ENCODE measurements around the gene MDGA2.
"Not testable (repeated sequence)": the region's sequence is repeated elsewhere in the genome, so short reads cannot be mapped to it uniquely, and the experiment has no call there.

Gene MDGA2

DNA sequence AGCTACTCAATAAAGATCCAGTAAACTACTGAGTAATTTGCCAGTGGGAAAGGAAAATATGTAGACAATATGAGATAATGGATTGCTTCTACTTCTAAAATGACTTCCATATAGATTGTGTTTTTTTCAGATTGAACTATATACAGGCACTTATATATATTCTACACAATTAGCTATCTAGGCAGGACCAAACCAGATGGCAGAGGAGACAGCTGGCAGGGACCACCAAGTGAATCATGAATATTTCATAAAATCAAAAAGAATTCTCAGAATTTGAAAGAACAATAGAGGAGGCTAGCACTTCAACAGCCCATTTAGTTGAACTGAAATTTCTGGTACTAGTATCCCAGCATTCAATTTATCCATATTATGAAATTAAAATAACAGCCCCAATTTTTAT lies 685.8 kb downstream of the MDGA2 start:
- H3K4me3 Mint-ChIP-seq = no peak overlapping the region
- no peaks in the 10 kb centered on the region for H3K36me3 Mint-ChIP-seq

DNA sequence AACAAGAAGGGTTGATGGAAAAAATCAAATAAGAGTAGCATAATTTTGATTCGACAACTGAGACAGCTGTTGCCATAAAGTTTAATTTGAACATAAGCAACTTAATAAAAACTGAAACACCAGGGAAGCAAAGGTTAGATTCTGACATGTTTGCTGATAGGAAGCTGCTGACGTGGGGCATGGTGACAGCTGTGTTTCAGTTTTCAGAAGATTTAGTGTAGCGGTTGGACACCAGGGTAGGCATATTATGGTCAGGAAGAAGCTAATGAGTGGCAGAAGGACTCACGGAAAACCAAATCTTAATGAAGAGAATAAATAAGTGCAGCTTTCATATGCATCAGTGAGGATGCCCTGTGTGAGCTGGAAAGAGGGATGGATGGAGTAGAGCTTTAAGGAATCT lies 687.1 kb downstream of the MDGA2 start:
- H3K4me1 Mint-ChIP-seq = no peaks in the 10 kb centered on the region
- H3K9me3 Mint-ChIP-seq = no peaks in the 10 kb centered on the region
- no peak overlapping the region for H3K4me3 Mint-ChIP-seq
- no peaks in the 10 kb centered on the region for H3K27me3 Mint-ChIP-seq
- H3K36me3 Mint-ChIP-seq = no peaks in the 10 kb centered on the region
- H3K27ac Mint-ChIP-seq = no peak overlapping the region

More for the DNA sequence above, 685.8 kb downstream of the MDGA2 start:
- no peaks in the 10 kb centered on the region for H3K4me1 Mint-ChIP-seq
- no peaks in the 10 kb centered on the region for H3K9me3 Mint-ChIP-seq
- H3K27me3 Mint-ChIP-seq = no peaks in the 10 kb centered on the region
- H3K27ac Mint-ChIP-seq = no peak overlapping the region

DNA sequence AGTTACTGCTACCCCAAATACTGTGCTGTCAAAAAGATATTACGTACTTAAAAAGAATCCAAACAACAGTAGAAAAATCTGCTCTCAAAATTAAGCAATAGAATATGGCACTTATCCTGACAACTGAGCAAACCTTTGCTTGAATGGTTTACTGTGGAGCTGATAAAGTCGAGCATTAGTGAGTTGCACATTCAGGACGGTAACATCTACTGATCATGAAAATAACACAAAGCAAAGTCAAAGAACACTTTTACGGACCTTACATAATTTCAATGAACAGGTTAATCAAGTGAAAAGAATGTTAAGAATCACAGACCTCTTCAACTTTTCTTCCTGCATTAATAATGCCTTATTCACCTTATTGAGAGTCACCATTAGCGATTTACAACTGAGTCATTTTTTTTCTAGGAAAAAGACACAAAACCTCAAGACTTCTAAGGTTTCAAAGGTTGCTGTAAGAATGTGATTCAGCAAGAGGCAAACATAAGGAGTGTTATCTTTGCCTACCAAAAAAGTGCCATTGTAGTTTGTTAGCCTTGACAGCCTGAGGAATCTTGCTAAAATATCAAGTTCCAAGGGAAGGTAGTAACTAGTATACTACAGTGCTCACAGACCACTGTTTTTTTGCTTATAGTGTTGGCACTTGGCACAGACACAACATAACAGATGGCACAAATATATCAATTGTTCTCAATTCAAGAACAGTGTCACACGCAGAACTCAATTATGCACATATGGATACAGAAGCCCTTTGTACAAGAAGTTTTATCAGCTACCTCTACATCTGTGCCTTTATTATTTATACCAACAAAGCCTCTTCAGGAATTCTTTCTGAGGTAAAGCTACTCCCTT lies 689.6 kb downstream of the MDGA2 start:
- H3K27ac Mint-ChIP-seq = no peak overlapping the region
- no peaks in the 10 kb centered on the region for H3K27me3 Mint-ChIP-seq
- no peaks in the 10 kb centered on the region for H3K9me3 Mint-ChIP-seq
- no peaks in the 10 kb centered on the region for H3K4me1 Mint-ChIP-seq
- no peak overlapping the region for H3K4me3 Mint-ChIP-seq
- H3K36me3 Mint-ChIP-seq = no peaks in the 10 kb centered on the region

DNA sequence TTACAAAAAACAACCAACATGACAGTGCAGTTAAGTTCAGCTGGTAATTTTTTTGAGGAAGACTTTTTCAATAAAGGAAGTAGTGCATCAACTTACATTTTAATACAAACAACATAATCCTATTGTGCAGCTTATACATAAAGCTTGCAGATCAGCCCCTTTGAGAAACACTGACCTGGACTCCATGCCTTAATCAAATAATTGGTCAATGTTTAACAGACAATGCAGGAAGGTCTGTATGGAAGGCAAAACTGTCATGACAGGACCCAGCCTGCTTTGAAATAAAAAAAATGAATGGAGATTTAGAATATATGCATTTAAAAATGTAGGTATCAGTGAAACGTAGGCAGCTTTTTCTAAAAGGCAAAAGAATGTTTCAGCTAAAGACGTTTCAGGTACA lies 702.1 kb downstream of the MDGA2 start:
- Mint-ChIP-seq H3K4me1 (no peaks in the 10 kb centered on the region), H3K36me3 (no peaks in the 10 kb centered on the region), H3K9me3 (peaks cover 9% of the 10 kb centered on the region), H3K4me3 (no peak overlapping the region), H3K27me3 (no peaks in the 10 kb centered on the region), H3K27ac (no peak overlapping the region)

DNA sequence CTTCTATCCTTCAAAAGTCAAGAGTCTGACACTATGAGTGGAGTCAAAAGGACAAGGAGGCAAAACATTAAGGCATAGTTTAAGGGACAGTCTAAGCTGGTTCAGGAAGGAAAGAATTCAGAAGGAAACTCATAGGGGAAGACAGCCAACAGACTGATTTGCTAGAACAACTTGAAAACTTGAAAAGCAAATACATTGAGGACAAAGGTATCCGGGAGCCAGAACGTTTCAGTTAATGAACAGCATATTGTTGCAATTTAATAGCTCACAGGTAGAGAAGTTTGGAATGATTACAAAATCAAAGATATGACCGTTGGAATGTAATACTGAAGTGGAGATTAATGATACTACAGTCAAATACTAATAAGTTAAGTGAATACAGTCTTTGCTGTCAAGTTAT lies 711.0 kb downstream of the MDGA2 start:
- Mint-ChIP-seq H3K27ac (no peak overlapping the region), H3K27me3 (no peaks in the 10 kb centered on the region), H3K36me3 (no peaks in the 10 kb centered on the region), H3K4me3 (no peak overlapping the region), H3K4me1 (no peaks in the 10 kb centered on the region), H3K9me3 (peaks cover 5% of the 10 kb centered on the region)

DNA sequence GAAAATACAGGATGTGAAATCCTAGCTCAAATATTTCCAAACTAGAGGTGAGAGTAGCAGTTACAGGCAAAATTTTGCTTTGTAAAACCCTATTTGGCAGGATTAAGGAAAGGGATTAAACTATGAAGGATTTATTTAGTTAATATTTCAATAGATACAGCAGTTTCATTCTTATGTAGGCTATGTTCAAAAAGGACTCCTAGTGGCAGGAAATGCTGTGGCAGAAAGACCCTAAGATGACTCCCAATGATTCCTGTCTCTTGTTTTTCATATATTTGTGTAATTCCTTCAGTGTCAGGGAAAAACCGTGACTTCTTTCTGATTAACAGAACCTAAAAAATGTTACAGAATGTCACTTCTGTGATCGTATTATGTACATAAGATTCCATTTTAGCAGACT lies 724.3 kb downstream of the MDGA2 start:
- Mint-ChIP-seq H3K27ac (no peak overlapping the region), H3K9me3 (peaks cover 7% of the 10 kb centered on the region), H3K36me3 (no peaks in the 10 kb centered on the region), H3K4me3 (no peak overlapping the region), H3K27me3 (no peaks in the 10 kb centered on the region), H3K4me1 (no peaks in the 10 kb centered on the region)

DNA sequence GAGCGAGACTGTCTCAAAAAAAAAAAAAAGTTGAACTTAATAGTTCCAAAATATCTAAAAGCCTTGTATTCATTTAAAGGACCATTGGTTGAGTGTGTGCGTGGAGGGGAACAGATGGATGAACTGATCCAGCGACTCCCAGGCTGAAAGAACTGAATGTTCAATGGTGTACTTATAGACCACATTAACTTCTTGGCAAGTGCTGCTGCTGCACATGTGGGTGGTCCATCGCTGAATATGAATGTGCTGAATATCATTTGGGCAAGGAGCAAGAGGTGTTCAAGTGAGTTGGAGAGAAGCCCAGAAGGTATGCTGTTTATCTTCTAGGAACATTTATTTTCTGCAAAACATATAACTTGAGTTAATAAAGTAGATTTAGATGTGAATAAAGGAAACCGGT lies 734.8 kb downstream of the MDGA2 start:
- Mint-ChIP-seq H3K4me1 (no peaks in the 10 kb centered on the region), H3K27me3 (no peaks in the 10 kb centered on the region), H3K4me3 (no peak overlapping the region), H3K36me3 (no peaks in the 10 kb centered on the region), H3K9me3 (peaks cover 28% of the 10 kb centered on the region), H3K27ac (no peak overlapping the region)

DNA sequence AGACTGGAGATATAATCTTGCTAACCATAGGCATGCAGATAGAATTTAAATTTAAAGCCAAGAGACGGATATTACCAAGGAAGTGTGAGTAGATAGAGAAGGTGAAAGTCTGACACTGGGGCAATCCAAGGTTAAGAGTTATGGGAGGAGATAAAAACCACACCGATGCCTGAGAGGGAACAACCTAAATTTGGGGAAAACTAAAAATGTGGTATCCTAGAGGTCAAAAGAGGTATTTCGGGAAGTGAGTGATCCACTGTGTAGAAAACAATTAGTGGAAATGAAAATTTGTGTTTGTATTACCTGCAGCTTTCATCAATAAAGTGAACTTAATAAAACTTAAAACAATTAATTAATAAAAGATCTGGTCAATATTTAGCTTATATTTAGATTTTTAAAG lies 754.9 kb downstream of the MDGA2 start:
- H3K4me1 Mint-ChIP-seq = no peaks in the 10 kb centered on the region
- no peak overlapping the region for H3K27ac Mint-ChIP-seq
- H3K9me3 Mint-ChIP-seq = peaks cover 7% of the 10 kb centered on the region
- no peak overlapping the region for H3K4me3 Mint-ChIP-seq
- no peaks in the 10 kb centered on the region for H3K36me3 Mint-ChIP-seq
- no peaks in the 10 kb centered on the region for H3K27me3 Mint-ChIP-seq

DNA sequence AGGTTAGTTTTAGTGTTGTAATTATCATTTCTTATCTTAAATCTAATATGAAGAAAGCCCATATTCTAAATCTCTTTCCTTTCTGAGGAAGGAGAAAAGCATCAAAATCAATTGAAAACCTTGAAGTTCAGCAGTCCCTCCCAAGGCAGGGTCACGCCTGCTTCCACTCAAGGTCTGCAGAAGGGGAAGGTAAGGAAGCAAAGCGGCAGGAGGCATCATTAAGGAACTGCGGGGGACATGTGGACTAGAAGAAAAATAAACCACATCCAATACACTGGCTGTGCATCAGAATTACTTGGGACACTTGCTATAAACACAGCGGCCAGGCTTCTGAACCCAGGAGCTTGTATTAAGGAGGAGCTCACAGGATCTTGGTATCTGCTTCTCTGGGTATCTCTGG lies 759.9 kb downstream of the MDGA2 start:
- not testable (repeated sequence) for H3K4me1 Mint-ChIP-seq, H3K27me3 Mint-ChIP-seq, H3K27ac Mint-ChIP-seq, H3K9me3 Mint-ChIP-seq, H3K4me3 Mint-ChIP-seq, H3K36me3 Mint-ChIP-seq

DNA sequence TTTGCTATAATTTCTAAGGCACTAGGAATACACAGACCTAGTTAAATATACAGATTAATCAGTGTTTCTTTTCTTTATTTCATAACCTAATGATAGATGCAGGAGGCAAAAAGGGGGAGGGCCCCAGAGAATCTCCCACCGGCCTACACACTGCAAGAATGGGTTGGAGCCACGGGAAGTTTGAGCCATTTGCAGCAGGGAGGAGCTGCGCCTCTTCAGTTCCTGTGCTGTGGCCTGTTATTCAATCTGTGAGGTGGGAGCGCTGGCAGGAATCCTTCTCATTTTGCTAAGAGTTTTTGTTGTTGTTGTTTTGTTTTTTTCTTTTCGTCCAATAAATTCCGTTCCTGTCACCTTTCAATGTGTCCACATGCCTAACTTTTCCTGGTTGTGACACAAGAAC lies 772.6 kb downstream of the MDGA2 start:
- H3K27ac Mint-ChIP-seq = no peak overlapping the region
- H3K4me1 Mint-ChIP-seq = no peaks in the 10 kb centered on the region
- H3K9me3 Mint-ChIP-seq = no peaks in the 10 kb centered on the region
- no peak overlapping the region for H3K4me3 Mint-ChIP-seq
- H3K27me3 Mint-ChIP-seq = no peaks in the 10 kb centered on the region
- no peaks in the 10 kb centered on the region for H3K36me3 Mint-ChIP-seq

DNA sequence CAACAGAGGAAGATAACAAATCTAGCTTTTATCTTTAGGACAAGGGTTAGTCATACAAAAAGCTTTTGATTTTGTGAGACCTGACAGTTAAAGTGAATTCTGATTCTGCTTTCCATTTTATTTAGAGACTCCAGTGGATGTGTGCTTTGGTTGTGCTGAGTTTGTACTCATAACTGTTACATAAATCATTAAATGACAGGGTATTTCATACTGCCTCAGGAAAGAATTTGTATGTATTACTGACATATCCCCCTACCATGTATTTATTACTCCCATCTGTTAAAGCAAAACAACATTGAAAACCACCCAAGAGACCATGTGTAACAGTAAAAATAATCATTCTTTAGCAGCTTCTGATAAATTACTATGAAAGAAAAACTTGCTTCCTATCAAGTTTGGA lies 780.9 kb downstream of the MDGA2 start:
- Mint-ChIP-seq H3K36me3 (no peaks in the 10 kb centered on the region), H3K4me3 (no peak overlapping the region), H3K4me1 (no peaks in the 10 kb centered on the region), H3K9me3 (peaks cover 5% of the 10 kb centered on the region), H3K27ac (no peak overlapping the region), H3K27me3 (no peaks in the 10 kb centered on the region)

DNA sequence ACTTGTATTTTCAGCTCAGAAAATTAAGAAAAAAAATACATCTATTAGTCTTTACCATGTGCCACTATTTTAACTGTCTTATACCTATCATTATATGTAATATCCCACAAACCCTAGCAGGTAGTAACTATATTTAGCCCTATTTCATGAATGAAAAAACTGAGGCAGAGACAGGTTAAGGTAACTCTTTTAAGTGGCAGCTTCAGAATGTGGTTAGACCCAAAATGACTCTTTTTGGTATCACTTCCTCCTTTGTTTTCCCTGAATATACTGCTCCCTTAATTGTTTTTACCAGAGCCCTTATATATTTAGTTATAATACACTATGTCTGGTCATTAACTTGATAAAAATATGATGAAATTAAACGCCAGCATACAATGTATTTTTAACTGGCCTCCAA lies 788.3 kb downstream of the MDGA2 start:
- Mint-ChIP-seq H3K9me3 (no peaks in the 10 kb centered on the region), H3K4me1 (no peaks in the 10 kb centered on the region), H3K36me3 (no peaks in the 10 kb centered on the region), H3K27ac (no peak overlapping the region), H3K27me3 (no peaks in the 10 kb centered on the region), H3K4me3 (no peak overlapping the region)

DNA sequence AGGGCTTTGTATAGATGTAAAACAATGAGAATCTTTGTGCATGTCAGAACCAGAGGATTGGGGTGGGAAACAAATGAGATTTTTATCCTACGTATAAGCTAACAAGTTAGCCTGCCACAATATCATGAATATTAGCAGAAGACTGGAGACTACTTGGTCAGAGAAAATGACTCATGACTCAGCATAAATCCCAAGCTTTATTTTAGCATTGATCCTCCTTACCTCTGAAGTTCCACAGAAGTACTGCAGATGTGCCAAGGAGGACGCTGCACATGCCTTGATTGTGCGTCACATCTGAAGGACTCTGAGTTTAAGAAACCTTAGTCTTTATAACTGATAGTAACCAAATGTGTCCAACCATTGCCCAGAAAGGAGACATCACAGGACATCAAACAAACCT lies 789.8 kb downstream of the MDGA2 start:
- no peaks in the 10 kb centered on the region for H3K36me3 Mint-ChIP-seq
- no peaks in the 10 kb centered on the region for H3K4me1 Mint-ChIP-seq
- no peaks in the 10 kb centered on the region for H3K27me3 Mint-ChIP-seq
- H3K27ac Mint-ChIP-seq = no peak overlapping the region
- H3K4me3 Mint-ChIP-seq = no peak overlapping the region
- no peaks in the 10 kb centered on the region for H3K9me3 Mint-ChIP-seq

DNA sequence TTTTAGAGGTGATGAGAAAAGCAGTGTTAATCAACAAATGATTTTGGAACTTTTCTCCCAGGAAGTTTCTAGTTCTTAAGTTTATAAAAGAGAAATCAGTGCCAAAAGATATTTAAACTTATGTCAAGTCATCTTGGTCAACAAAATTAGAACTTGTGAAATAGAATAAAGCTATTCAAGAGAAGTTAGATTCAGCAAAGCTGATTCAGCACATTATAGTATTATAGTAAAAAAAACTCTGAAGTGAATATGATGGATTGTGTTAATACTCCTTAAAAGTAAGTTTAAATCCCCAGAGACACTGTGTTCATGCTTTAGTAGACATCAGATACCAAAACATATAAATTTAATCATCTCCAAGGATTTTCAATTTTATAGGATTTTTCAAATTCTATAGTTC lies 813.7 kb downstream of the MDGA2 start:
- no peak overlapping the region for H3K4me3 Mint-ChIP-seq
- no peak overlapping the region for H3K27ac Mint-ChIP-seq
- no peaks in the 10 kb centered on the region for H3K36me3 Mint-ChIP-seq
- H3K4me1 Mint-ChIP-seq = no peaks in the 10 kb centered on the region
- no peaks in the 10 kb centered on the region for H3K27me3 Mint-ChIP-seq
- H3K9me3 Mint-ChIP-seq = peaks cover 17% of the 10 kb centered on the region

DNA sequence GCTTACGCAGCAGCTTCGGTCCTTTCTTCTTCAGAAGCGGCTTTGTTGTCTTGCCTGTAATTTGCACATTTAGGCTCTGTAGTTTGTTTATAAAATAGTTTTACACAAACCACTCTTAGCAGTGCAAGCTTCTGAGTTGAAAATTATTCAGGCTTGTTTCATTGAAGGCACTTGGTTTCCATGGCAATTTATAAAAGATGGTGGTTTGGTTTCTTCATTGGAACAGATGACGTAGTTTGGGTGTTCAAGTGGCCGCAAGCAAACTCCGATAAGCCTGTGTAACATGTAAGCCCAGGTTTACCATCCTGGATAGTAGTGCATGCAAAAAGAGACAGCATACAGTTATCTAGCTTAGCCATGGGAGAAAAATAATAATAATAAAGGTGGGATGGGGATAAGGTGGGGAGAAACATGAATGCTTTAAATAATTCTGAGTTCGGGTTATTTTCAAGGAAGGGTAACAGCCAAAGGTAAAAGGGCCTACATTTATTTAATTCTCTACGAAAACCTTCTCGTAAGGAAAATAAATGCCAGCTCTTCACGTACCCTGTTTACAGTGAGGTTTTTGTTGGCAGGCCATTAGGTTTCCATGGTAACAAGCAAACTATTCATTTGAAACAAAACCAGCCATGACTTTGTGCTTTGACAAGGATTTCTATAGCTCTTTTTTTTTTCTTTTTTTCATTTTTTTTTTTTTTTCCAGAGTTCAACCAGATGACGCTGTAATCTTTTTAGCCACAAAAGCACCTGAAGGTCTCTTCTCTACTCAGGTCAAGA lies 834.3 kb downstream of the MDGA2 start:
- Mint-ChIP-seq H3K27me3 (no peaks in the 10 kb centered on the region), H3K36me3 (no peaks in the 10 kb centered on the region), H3K4me3 (no peak overlapping the region), H3K27ac (no peak overlapping the region), H3K4me1 (no peaks in the 10 kb centered on the region), H3K9me3 (no peaks in the 10 kb centered on the region)

DNA sequence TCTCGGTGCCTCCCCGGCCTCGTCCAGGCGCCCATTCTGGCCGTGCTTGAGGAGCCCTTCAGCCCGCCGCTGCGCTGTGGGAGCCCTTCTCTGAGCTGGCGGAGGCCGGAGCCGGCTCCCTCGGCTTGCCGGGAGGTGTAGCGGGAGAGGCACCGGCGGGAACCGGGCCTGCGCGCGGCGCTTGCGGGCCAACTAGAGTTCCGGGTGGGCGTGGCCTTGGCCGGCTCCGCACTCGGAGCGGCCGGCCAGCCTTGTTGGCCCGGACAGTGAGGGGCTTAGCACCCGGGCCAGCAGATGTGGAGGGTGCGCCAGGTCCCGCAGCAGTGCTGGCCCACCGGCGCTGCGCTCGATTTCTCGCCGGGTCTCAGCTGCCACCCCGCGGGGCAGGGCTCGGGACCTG lies 855.1 kb downstream of the MDGA2 start:
- H3K4me3 Mint-ChIP-seq = no peak overlapping the region
- H3K36me3 Mint-ChIP-seq = no peaks in the 10 kb centered on the region
- no peaks in the 10 kb centered on the region for H3K27me3 Mint-ChIP-seq
- H3K27ac Mint-ChIP-seq = no peak overlapping the region
- no peaks in the 10 kb centered on the region for H3K9me3 Mint-ChIP-seq
- no peaks in the 10 kb centered on the region for H3K4me1 Mint-ChIP-seq

Data from activated naive CD4-positive, alpha-beta T cell treated with anti-CD3 and anti-CD28 coated beads, Interleukin-2, amount 50 U/mL, for 24 hours (primary cell).